GM19438 (cell line): ENCODE data around the gene CNPPD1.
A peak's percentile ranks its signal among the peaks of the same experiment; 100 is the strongest.

Experiments used
- ATAC-seq: cut with Tn5 transposase; IDR thresholded peaks from one replicate; pipeline ENCODE4 v1.9.1; 2021; ENCODE audit warnings: low read depth; ENCODE audit not compliant: unreplicated experiment

Gene CNPPD1

GRCh38 chr2:219181531-219181930 is 4.8 kb upstream of the CNPPD1 start:
- ATAC-seq = no peak

GRCh38 chr2:219180961-219181360 is 4.2 kb upstream of the CNPPD1 start:
- ATAC-seq = no peak

GRCh38 chr2:219179601-219180465 is 3.1 kb upstream of the CNPPD1 start:
- no peak for ATAC-seq

GRCh38 chr2:219178377-219179175 is 1.9 kb upstream of the CNPPD1 start:
- peak; percentile 16 for ATAC-seq

GRCh38 chr2:219177552-219178376 is 1.0 kb upstream of the CNPPD1 start, which contains the start of gene RETREG2:
TSS of gene RETREG2 (plus strand) at chr2:219178275. CDS start at chr2:219178353, 78 bp downstream.
- peak; percentile 44 for ATAC-seq

GRCh38 chr2:219175928-219176817 is 552 bp downstream of the CNPPD1 start:
- peak; percentile 33 for ATAC-seq

- ATAC-seq = no peak
Observed at GRCh38 chr2:219175486-219175885, 1.2 kb downstream of the CNPPD1 start.

- no peak for ATAC-seq
Observed at GRCh38 chr2:219174801-219175200, 1.9 kb downstream of the CNPPD1 start.

- ATAC-seq = no peak
Observed at GRCh38 chr2:219174146-219174545, 2.6 kb downstream of the CNPPD1 start.

GRCh38 chr2:219173176-219173575 is 3.5 kb downstream of the CNPPD1 start:
- no peak for ATAC-seq

- ATAC-seq = no peak
Observed at GRCh38 chr2:219172231-219173154, 4.2 kb downstream of the CNPPD1 start.

- ATAC-seq = no peak
Observed at GRCh38 chr2:219171231-219171651, 5.5 kb downstream of the CNPPD1 start.

GRCh38 chr2:219169930-219170654 is 6.6 kb downstream of the CNPPD1 start, which contains the start of gene SLC23A3:
TSS of gene SLC23A3 (minus strand) at chr2:219170029. CDS start at chr2:219169984, 45 bp downstream.
- ATAC-seq = no peak

GRCh38 chr2:219168932-219169331 is 7.8 kb downstream of the CNPPD1 start:
- ATAC-seq = no peak

- ATAC-seq = no peak
Observed at GRCh38 chr2:219168526-219168925, 8.2 kb downstream of the CNPPD1 start.

GRCh38 chr2:219167997-219168396 is 8.7 kb downstream of the CNPPD1 start:
- ATAC-seq = no peak

GRCh38 chr2:219165058-219165911 is 11.4 kb downstream of the CNPPD1 start:
- no peak for ATAC-seq
